H9 (cell line): ENCODE data around the gene MORC2. TPM values are rescaled to one million over a fixed set of nuclear protein-coding genes. Genes with fewer than 3 reads are reported as not detected.

ENCODE experiments used
- DNase-seq: peaks from one replicate; pipeline ENCODE4 v3.0.0-alpha.2; 2017
- H2AFZ ChIP-seq: one replicate; pipeline ENCODE4 v1.6.1; 2013; ENCODE audit warnings: mild to moderate bottlenecking, low read length, control low read depth, moderate library complexity
- H2AK5ac ChIP-seq: 2 replicates; pipeline ENCODE4 v1.6.1; 2013; ENCODE audit warnings: low read length, control low read depth, mixed read lengths; ENCODE audit not compliant: insufficient read length
- H2BK120ac ChIP-seq: one replicate; pipeline ENCODE4 v1.6.1; 2013; ENCODE audit warnings: low read depth, mild to moderate bottlenecking, low read length, control low read depth, inconsistent platforms; ENCODE audit not compliant: poor library complexity, severe bottlenecking
- H2BK12ac ChIP-seq: 2 replicates; pipeline ENCODE4 v1.6.1; 2013; ENCODE audit warnings: low read length, control low read depth, mixed read lengths, low read depth; ENCODE audit not compliant: insufficient read length
- H2BK15ac ChIP-seq: 2 replicates; pipeline ENCODE4 v1.6.1; 2013; ENCODE audit warnings: low read depth, low read length, control low read depth
- H2BK20ac ChIP-seq: one replicate; pipeline ENCODE4 v1.6.1; 2013; ENCODE audit warnings: low read depth, mild to moderate bottlenecking, low read length, control low read depth, inconsistent platforms; ENCODE audit not compliant: poor library complexity, severe bottlenecking
- H2BK5ac ChIP-seq: 2 replicates; pipeline ENCODE4 v1.6.1; 2013; ENCODE audit warnings: low read length, control low read depth, mixed read lengths; ENCODE audit not compliant: insufficient read length
- H3K14ac ChIP-seq: 2 replicates; pipeline ENCODE4 v1.6.1; 2013; ENCODE audit warnings: low read length, control low read depth; ENCODE audit not compliant: insufficient read depth
- H3K18ac ChIP-seq: 2 replicates; pipeline ENCODE4 v1.6.1; 2013; ENCODE audit warnings: low read depth, mild to moderate bottlenecking, mixed read lengths, low read length, control low read depth; ENCODE audit not compliant: insufficient read length
- H3K23ac ChIP-seq: 2 replicates; pipeline ENCODE4 v1.6.1; 2013; ENCODE audit warnings: low read length, control low read depth, mixed read lengths, low read depth; ENCODE audit not compliant: insufficient read length
- H3K23me2 ChIP-seq: 2 replicates; pipeline ENCODE4 v1.6.1; 2013; ENCODE audit warnings: low read depth, mild to moderate bottlenecking, mixed read lengths, low read length, control low read depth; ENCODE audit not compliant: insufficient read length, poor library complexity, severe bottlenecking
- H3K27ac ChIP-seq: 2 replicates; pipeline ENCODE4 v1.5.1; 2013; ENCODE audit warnings: low read length, control low read depth, mixed read lengths, low read depth; ENCODE audit not compliant: insufficient read length
- H3K27me3 ChIP-seq: 2 replicates; pipeline ENCODE4 v1.6.1; 2013; ENCODE audit warnings: low read length, control low read depth, inconsistent platforms; ENCODE audit not compliant: insufficient read depth
- H3K4ac ChIP-seq: 2 replicates; pipeline ENCODE4 v1.6.1; 2013; ENCODE audit warnings: low read depth, mild to moderate bottlenecking, control low read depth, inconsistent platforms, low read length, moderate library complexity
- H3K4me1 ChIP-seq: 2 replicates; pipeline ENCODE4 v1.6.1; 2013; ENCODE audit warnings: low read length, control low read depth, inconsistent platforms; ENCODE audit not compliant: insufficient read depth
- H3K4me2 ChIP-seq: 2 replicates; pipeline ENCODE4 v1.6.1; 2013; ENCODE audit warnings: low read length, control low read depth, mixed read lengths; ENCODE audit not compliant: insufficient read length, insufficient read depth
- H3K56ac ChIP-seq: 2 replicates; pipeline ENCODE4 v1.6.1; 2013; ENCODE audit warnings: low read depth, mild to moderate bottlenecking, mixed read lengths, low read length, control low read depth; ENCODE audit not compliant: insufficient read length
- H3K79me1 ChIP-seq: 2 replicates; pipeline ENCODE4 v1.6.1; 2013; ENCODE audit warnings: low read depth, mild to moderate bottlenecking, moderate library complexity, low read length, control low read depth, inconsistent platforms; ENCODE audit not compliant: insufficient read depth, poor library complexity, severe bottlenecking
- H3K79me2 ChIP-seq: 2 replicates; pipeline ENCODE4 v1.6.1; 2013; ENCODE audit warnings: low read length, control low read depth, inconsistent platforms; ENCODE audit not compliant: insufficient read depth
- H3K9ac ChIP-seq: 2 replicates; pipeline ENCODE4 v1.6.1; 2013; ENCODE audit warnings: low read length, control low read depth, mixed read lengths; ENCODE audit not compliant: insufficient read length; ENCODE audit errors: extremely low read depth
- H3K9me3 ChIP-seq: one replicate; pipeline ENCODE4 v1.6.1; 2013; ENCODE audit warnings: low read depth, low read length, inconsistent platforms; ENCODE audit not compliant: control insufficient read depth
- H3T11ph ChIP-seq: one replicate; pipeline ENCODE4 v1.6.1; 2013; ENCODE audit warnings: mild to moderate bottlenecking, low read length, control low read depth, inconsistent platforms
- H4K20me1 ChIP-seq: one replicate; pipeline ENCODE4 v1.6.1; 2013; ENCODE audit not compliant: control insufficient read depth, insufficient read length, insufficient read depth
- H4K5ac ChIP-seq: 2 replicates; pipeline ENCODE4 v1.6.1; 2013; ENCODE audit warnings: low read depth, mild to moderate bottlenecking, mixed read lengths, low read length, control low read depth; ENCODE audit not compliant: insufficient read length
- H4K8ac ChIP-seq: replicated peaks from 2 replicates; pipeline ENCODE4 v1.6.1; 2013; ENCODE audit warnings: low read length, control low read depth, mixed read lengths, low read depth; ENCODE audit not compliant: insufficient read length
- H4K91ac ChIP-seq: 2 replicates; pipeline ENCODE4 v1.6.1; 2013; ENCODE audit warnings: low read depth, mild to moderate bottlenecking, moderate library complexity, mixed read lengths, low read length, control low read depth; ENCODE audit not compliant: insufficient read length
- H3K27ac Mint-ChIP-seq, 3 experiments: 2 replicates in 2 of 3; 3 replicates in 1 of 3; pipeline ENCODE4 v1.8.0; 2020 to 2021; ENCODE audit warnings: mixed read lengths in 3 of 3, mild to moderate bottlenecking in 1 of 3, moderate library complexity in 1 of 3
- H3K27me3 Mint-ChIP-seq: 2 replicates; pipeline ENCODE4 v1.8.0; 2021; ENCODE audit warnings: low read depth, mild to moderate bottlenecking, moderate library complexity, mixed read lengths
- H3K36me3 Mint-ChIP-seq, 3 experiments: 2 replicates in 2 of 3; 3 replicates in 1 of 3; pipeline ENCODE4 v1.8.0; 2020 to 2021; ENCODE audit warnings: low read depth in 3 of 3, mixed read lengths in 3 of 3; ENCODE audit not compliant: insufficient read depth in 1 of 3
- H3K4me1 Mint-ChIP-seq, 2 experiments: 2 replicates each; pipeline ENCODE4 v1.8.0; 2020; ENCODE audit warnings: mixed read lengths in 2 of 2
- H3K4me3 Mint-ChIP-seq, 2 experiments: 2 replicates in 1 of 2; 3 replicates in 1 of 2; pipeline ENCODE4 v1.8.0; 2020 to 2021; ENCODE audit warnings: mild to moderate bottlenecking in 2 of 2, mixed read lengths in 2 of 2, moderate library complexity in 1 of 2
- H3K9me3 Mint-ChIP-seq, 2 experiments: 2 replicates in 1 of 2; 3 replicates in 1 of 2; pipeline ENCODE4 v1.8.0; 2020; ENCODE audit warnings: mild to moderate bottlenecking in 2 of 2, mixed read lengths in 2 of 2, moderate library complexity in 1 of 2
- CTCF ChIP-seq: fragments of 200-600 bp; sonication (generic); conservative IDR thresholded peaks from 3 replicates; pipeline ENCODE4 v1.8.0; 2021; ENCODE audit warnings: antibody characterized with exemption, mild to moderate bottlenecking
- WGBS: extraction: QIAGEN DNeasy Blood & Tissue Kit; methylation state at CpG from one replicate; pipeline ENCODE4 v1.1.7; 2013; ENCODE audit warnings: missing lambda C conversion rate, low lambda C conversion rate, mixed read lengths; ENCODE audit not compliant: insufficient read length; ENCODE audit errors: extremely low coverage; 5-methylcytosine and 5-hydroxymethylcytosine counted together
- total RNA-seq: library from RNA; stranded (reverse); gene quantifications from 2 replicates; pipeline ENCODE4 v1.2.1, GENCODE V29; 2021

Gene MORC2
- total RNA-seq, 1 experiment from 2014 or later = 37.4 TPM

GRCh38 chr22:30903876-30904460 lies 64.6 kb downstream of the MORC2 start:
- Histone ChIP-seq H3K79me1 (no peaks in the 10 kb centered on the region), H4K8ac (no peak overlapping the region), H3T11ph (no peak overlapping the region), H2AFZ (no peak overlapping the region), H3K14ac (no peak overlapping the region), H3K56ac (no peak overlapping the region), H4K5ac (no peak overlapping the region), H2BK120ac (no peak overlapping the region), H3K4me1 (no peaks in the 10 kb centered on the region), H2BK20ac (no peak overlapping the region), H2BK15ac (no peak overlapping the region), H2BK5ac (no peak overlapping the region), H2BK12ac (no peak overlapping the region), H3K9me3 (no peaks in the 10 kb centered on the region), H4K20me1 (no peaks in the 10 kb centered on the region), H3K23me2 (no peaks in the 10 kb centered on the region), H3K4me2 (no peak overlapping the region), H3K23ac (no peak overlapping the region), H3K9ac (no peak overlapping the region), H3K27me3 (no peaks in the 10 kb centered on the region), H4K91ac (no peak overlapping the region), H3K27ac (no peak overlapping the region), H3K18ac (no peak overlapping the region), H3K79me2 (no peaks in the 10 kb centered on the region), H2AK5ac (no peak overlapping the region), H3K4ac (no peak overlapping the region)
- Mint-ChIP-seq H3K27me3 (0 out of 2 replicates have a peak, but pooled peaks cover 1% of the 10 kb centered on the region), H3K4me3 (no peak overlapping the region), H3K27ac (no peak overlapping the region), H3K4me1 (no peaks in the 10 kb centered on the region), H3K9me3 (no peaks in the 10 kb centered on the region), H3K36me3 (peaks cover 12 to 51% (median 39%) of the 10 kb centered on the region in 3 experiments; a peak in 6 of 7 replicates)
- no peak for TF ChIP-seq CTCF
- no peak for DNase-seq
- WGBS = no CpG with 5 or more reads among the region's 6 CpGs
